NCI-H2227 treated with DMSO at 0.1 percent for 48 hours (cell line): ENCODE measurements around the gene MFSD1.
A peak's percentile ranks its signal among the peaks of the same experiment; 100 is the strongest.
"Not testable (repeated sequence)": the region's sequence is repeated elsewhere in the genome, so short reads cannot be mapped to it uniquely, and the experiment has no call there.

Experiments
- DNase-seq: peaks from one replicate; lab custom pipeline; 2025; lab: John Stamatoyannopoulos, UW

The MFSD1 gene

DNA sequence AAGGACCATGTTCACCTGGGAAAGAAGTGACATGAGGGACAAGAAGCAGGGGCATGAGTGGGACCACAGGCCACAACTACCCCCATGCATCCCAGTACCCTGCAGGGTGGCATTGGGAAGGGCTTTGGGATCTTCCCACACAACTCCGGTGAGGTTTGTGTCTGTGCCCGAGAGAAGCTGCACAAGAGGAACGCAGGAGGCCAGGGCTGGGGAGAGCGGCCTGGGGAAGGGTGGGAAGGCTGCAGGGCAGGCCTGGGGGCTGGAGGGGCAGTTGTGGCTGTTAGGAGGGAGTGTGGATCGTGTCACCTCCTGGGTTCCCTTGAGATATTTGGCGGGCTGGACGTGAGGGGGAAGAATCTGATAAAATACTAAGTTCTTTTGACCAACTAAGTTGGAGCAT is 25.3 kb upstream of the MFSD1 start:
- no peak for DNase-seq

- DNase-seq: no peak
Observed at GRCh38 chr3:158777161-158777873, 24.5 kb upstream of the MFSD1 start.

DNA sequence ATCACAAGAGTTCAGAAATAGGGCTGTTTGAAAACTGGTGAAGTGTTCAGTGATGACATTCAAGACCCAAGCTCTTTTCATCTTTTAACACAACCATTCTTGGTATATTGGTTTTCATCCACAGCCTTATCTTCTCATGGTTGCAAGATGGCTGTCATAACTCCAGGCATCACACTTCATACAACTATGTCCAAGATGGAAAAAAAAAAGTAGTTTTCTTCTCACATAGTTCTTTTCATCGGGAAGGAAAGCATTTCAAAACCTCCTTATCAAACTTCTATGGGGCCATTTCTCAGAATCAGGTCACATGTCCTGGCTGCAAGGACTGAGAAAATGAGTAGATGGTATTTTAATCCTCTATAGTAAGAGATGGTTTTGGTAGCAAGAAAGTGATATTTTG is 21.1 kb upstream of the MFSD1 start:
- no peak for DNase-seq

GRCh38 chr3:158781191-158781590 is 20.7 kb upstream of the MFSD1 start:
- DNase-seq: no peak

- no peak for DNase-seq
Observed at GRCh38 chr3:158781849-158782248, 20.0 kb upstream of the MFSD1 start.

- DNase-seq: no peak
Observed at GRCh38 chr3:158782283-158782989, 19.4 kb upstream of the MFSD1 start.

DNA sequence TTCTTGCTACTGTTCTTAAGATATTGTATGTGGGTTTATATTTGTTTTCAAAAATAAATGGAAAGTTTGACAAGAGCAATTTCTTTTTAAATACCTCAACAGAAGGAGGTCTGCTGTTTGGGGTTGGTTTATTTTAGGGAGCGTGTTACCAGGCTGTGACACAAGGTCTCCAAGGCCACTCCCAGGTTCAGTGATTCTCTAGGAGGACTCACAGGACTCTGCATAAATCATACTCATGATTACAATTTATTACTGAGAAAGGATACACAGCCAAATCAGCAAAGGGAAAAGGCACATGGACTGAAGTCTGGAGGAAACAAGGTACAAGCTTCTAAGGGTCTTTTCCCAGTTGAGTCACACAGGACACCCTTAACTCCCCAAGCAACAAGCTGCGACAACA is 18.8 kb upstream of the MFSD1 start:
- DNase-seq: no peak

GRCh38 chr3:158785972-158786371 is 15.9 kb upstream of the MFSD1 start:
- no peak for DNase-seq

DNA sequence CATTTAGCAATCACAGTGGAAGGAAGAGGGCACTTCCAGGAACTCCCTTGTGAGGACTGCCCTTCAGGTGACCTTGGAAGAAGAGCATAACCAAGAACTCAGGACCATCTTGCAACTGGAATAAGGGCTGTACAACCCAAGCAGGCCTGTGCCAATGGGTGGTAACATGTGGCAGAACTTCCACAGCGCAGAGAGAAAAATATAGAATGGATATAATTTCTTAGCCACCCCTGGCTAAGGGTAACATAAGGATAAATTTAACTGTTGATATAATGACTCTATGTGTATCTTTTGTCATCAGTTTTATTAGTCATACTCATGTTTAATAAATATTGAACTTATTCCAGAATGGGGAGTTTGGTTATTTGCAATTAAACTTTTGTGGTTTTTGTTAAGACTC is 13.4 kb upstream of the MFSD1 start:
- DNase-seq: no peak

- no peak for DNase-seq
Observed at GRCh38 chr3:158789592-158789991, 12.3 kb upstream of the MFSD1 start.

DNA sequence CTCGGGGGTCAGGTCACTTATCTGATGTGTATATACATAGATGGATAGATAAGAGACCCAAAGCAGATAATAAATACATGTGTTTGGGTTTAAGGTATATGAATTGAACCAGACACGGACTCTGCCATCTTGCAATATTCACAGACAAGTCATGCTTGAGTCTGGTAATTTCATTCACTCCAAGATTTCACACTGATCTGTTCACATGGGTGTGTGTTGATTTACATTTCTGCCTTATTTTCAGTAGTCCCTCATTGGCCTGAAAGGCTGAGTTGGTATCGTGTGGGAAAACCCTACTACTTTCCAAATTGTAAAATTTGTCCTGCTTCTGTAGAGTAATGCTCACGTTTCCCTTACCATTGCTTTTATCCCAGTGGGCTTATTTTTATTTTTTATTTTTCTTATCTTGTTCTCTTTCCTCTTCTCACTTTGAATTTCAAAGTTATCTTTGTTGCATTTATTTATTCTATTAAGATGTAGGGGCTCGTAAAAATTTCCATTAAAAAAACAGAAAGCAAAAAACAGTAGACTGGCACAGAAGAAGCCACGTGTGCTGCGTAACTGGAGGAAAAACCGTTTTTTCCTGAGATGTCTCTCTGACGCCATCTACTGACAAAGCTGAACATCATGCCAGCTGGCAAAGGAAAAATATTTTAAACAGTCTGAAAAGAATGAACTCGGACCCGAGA is 10.8 kb upstream of the MFSD1 start:
- DNase-seq: peak; percentile 57

DNA sequence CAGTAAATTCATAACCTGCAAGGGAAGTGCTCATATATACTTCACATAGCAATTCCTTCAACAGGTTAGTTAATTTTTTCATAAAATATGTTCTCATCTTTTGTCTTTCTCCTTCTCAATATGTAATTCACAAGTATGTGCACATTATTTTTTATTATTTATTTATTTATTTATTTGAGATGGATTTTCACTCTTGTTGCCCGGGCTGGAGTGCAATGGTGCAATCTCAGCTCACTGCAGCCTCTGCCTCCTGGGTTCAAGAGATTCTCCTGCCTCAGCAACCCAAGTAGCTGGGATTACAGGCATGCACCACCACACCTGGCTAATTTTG is 10.3 kb upstream of the MFSD1 start:
- DNase-seq: not testable (repeated sequence)

GRCh38 chr3:158792709-158793108 is 9.1 kb upstream of the MFSD1 start:
- no peak for DNase-seq

GRCh38 chr3:158794206-158794605 is 7.6 kb upstream of the MFSD1 start:
- no peak for DNase-seq

DNA sequence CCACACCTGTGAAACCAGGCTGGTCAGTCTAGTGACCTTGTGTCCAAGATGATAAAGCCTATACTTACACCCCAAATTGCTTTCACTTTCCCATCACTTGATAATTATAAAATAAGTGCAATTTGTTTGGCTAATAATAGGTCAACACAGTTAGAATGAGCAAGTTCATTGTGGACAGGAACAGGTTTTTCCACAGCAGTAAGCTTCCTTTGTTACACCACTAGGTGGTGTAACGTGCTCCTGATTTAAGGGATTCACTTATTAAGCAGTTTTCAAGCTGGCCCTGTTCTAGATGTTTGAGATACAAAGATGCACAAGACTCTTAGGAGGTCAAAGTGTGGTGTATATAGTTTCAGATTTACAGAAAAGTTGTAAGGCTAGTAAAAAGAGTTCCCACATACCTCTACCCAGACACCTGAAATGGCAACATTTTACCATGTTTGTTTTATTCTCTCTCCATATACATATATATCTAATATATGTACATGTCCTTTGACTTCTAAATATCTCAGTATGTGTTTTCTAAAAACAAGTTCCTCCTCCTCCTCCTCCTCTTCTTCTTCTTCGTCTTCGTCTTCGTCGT is 6.8 kb upstream of the MFSD1 start:
- no peak for DNase-seq

DNA sequence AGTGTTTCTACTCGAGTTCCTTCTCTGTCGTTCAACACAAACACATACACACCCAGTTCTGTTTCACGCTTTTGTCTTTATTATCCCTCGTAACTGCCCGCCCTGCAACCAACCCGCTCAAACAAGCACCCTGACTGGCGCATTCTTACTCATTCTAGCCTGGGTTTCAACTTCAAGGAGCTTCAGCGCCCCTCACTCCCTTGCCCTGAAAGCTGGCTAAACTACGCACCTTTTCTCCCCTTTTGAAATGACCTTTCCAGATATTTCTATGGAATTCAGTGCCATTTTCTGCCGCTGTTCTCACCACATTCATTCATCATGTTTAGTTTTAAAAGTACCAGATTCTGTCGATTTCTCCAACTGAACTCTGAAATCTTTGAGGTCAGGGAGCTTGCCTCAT is 653 bp upstream of the MFSD1 start:
- no peak for DNase-seq

GRCh38 chr3:158802409-158803268 is 785 bp downstream of the MFSD1 start:
- DNase-seq: no peak

DNA sequence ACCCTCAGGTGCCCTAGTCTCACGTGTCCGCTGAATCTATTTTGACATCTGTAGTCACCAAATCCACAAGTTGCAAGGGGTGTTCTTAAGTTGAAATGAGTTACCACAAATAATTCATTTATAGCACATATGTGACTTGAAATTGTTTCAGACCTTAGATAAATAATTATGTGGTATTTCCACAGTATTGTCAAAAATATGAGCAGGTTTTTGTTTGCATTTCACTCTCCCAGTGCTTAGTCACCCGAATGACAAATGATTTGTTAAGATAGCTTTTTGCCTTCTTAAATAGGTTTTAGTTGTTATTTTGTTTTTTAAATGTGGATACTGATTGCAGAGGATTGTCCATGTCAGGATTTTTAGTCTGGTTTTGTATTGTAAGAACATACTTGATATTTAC is 2.6 kb downstream of the MFSD1 start:
- no peak for DNase-seq

- no peak for DNase-seq
Observed at GRCh38 chr3:158808697-158809096, 6.8 kb downstream of the MFSD1 start.

DNA sequence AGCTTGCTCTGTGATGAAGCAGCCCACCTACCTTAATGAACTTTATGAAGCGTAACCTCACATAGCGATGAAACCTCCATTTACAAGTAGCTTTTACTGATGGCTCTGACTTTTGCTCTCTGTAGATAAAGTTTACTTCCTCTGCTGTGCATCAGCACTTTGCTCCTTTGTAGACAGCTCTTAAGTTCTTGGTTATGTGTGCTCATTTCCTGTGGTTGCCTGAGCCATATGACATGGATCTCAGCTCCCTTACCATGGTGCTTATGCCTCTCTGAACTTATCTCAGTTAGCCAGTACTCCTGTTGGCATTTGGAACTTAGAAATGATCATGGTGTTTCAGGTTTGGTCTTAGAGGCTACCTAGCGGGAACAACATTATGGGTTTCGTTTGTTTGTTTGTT is 7.8 kb downstream of the MFSD1 start:
- no peak for DNase-seq

- DNase-seq: no peak
Observed at GRCh38 chr3:158810823-158811724, 9.2 kb downstream of the MFSD1 start.
